HG03442 (cell line): ENCODE measurements around the gene MAGEH1.
"Not testable (repeated sequence)": the region's sequence is repeated elsewhere in the genome, so short reads cannot be mapped to it uniquely, and the experiment has no call there.

ENCODE experiments used
- ATAC-seq: cut with Tn5 transposase; IDR thresholded peaks from one replicate; pipeline ENCODE4 v1.9.1; 2021; ENCODE audit warnings: mild to moderate bottlenecking, moderate library complexity; ENCODE audit not compliant: unreplicated experiment

The MAGEH1 gene

GRCh38 chrX:55451990-55452832 is at the start of gene MAGEH1:
TSS of gene MAGEH1 (plus strand) at chrX:55452127. CDS start at chrX:55452375, 248 bp downstream.
- peak; percentile 98 for ATAC-seq

GRCh38 chrX:55427079-55427478 is 24.8 kb upstream of the MAGEH1 start:
- not testable (repeated sequence) for ATAC-seq

GRCh38 chrX:55443468-55443867 is 8.5 kb upstream of the MAGEH1 start:
- ATAC-seq: not testable (repeated sequence)

GRCh38 chrX:55450259-55450658 is 1.7 kb upstream of the MAGEH1 start:
- no peak for ATAC-seq

- no peak for ATAC-seq
Observed at GRCh38 chrX:55451141-55451540, 786 bp upstream of the MAGEH1 start.

GRCh38 chrX:55451626-55451989 is 319 bp upstream of the MAGEH1 start:
- ATAC-seq: peak; percentile 24

GRCh38 chrX:55452833-55453124 is 852 bp downstream of the MAGEH1 start:
- peak; percentile 6 for ATAC-seq

- ATAC-seq: not testable (repeated sequence)
Observed at GRCh38 chrX:55455708-55456107, 3.8 kb downstream of the MAGEH1 start.

- ATAC-seq: not testable (repeated sequence)
Observed at GRCh38 chrX:55459426-55459825, 7.5 kb downstream of the MAGEH1 start.

- not testable (repeated sequence) for ATAC-seq
Observed at GRCh38 chrX:55459926-55460325, 8.0 kb downstream of the MAGEH1 start.

- ATAC-seq: not testable (repeated sequence)
Observed at GRCh38 chrX:55464050-55464449, 12.1 kb downstream of the MAGEH1 start.

GRCh38 chrX:55465108-55465507 is 13.2 kb downstream of the MAGEH1 start:
- not testable (repeated sequence) for ATAC-seq

GRCh38 chrX:55465791-55466190 is 13.9 kb downstream of the MAGEH1 start:
- not testable (repeated sequence) for ATAC-seq

GRCh38 chrX:55479956-55480355 is 28.0 kb downstream of the MAGEH1 start:
- not testable (repeated sequence) for ATAC-seq

- no peak for ATAC-seq
Observed at GRCh38 chrX:55480390-55481062, 28.6 kb downstream of the MAGEH1 start.

GRCh38 chrX:55484948-55485347 is 33.0 kb downstream of the MAGEH1 start:
- ATAC-seq: no peak

- ATAC-seq: no peak
Observed at GRCh38 chrX:55486736-55487135, 34.8 kb downstream of the MAGEH1 start.

- ATAC-seq: no peak
Observed at GRCh38 chrX:55487143-55487542, 35.2 kb downstream of the MAGEH1 start.

GRCh38 chrX:55488006-55488592 is 36.2 kb downstream of the MAGEH1 start:
- ATAC-seq: peak; percentile 10

GRCh38 chrX:55488593-55489313 is 36.8 kb downstream of the MAGEH1 start:
- peak; percentile 56 for ATAC-seq

- peak; percentile 44 for ATAC-seq
Observed at GRCh38 chrX:55489314-55490009, 37.5 kb downstream of the MAGEH1 start, which contains the start of gene USP51. TSS of gene USP51 (minus strand) at chrX:55489848. CDS start at chrX:55488939, 909 bp downstream.
